ENCODE data around the gene RYR3.
A peak's percentile ranks its signal among the peaks of the same experiment; 100 is the strongest.

The RYR3 gene

GRCh38 chr15:33298631-33299030 is 12.1 kb upstream of the RYR3 start:
- Histone ChIP-seq H3K4me1 (ENCODE audit: insufficient read depth, low read length) (no peaks in the 10 kb centered on the region), H3K4me3 (ENCODE audit: low read length) (no peak overlapping the region), H3K27me3 (ENCODE audit: insufficient read depth, low read length) (no peaks in the 10 kb centered on the region), H3K9me3 (ENCODE audit: low read length) (no peaks in the 10 kb centered on the region), H2AFZ (ENCODE audit: low read depth, low read length) (no peak overlapping the region), H3K36me3 (ENCODE audit: insufficient read depth, low read length) (no peaks in the 10 kb centered on the region)

- no peaks in the 10 kb centered on the region for H3K9me3 ChIP-seq (ENCODE audit: low read length)
- no peak overlapping the region for H2AFZ ChIP-seq (ENCODE audit: low read depth, low read length)
- H3K4me1 ChIP-seq (ENCODE audit: insufficient read depth, low read length): no peaks in the 10 kb centered on the region
- no peaks in the 10 kb centered on the region for H3K36me3 ChIP-seq (ENCODE audit: insufficient read depth, low read length)
- H3K27me3 ChIP-seq (ENCODE audit: insufficient read depth, low read length): peaks cover 4% of the 10 kb centered on the region
- H3K4me3 ChIP-seq (ENCODE audit: low read length): no peak overlapping the region
Observed at GRCh38 chr15:33304924-33305323, 5.8 kb upstream of the RYR3 start.

GRCh38 chr15:33309602-33310276 is 1.0 kb upstream of the RYR3 start:
- H3K36me3 ChIP-seq (ENCODE audit: insufficient read depth, low read length): no peaks in the 10 kb centered on the region
- peaks cover 42% of the 10 kb centered on the region for H3K27me3 ChIP-seq (ENCODE audit: insufficient read depth, low read length)
- H2AFZ ChIP-seq (ENCODE audit: low read depth, low read length): no peak overlapping the region
- no peak overlapping the region for H3K4me3 ChIP-seq (ENCODE audit: low read length)
- no peaks in the 10 kb centered on the region for H3K4me1 ChIP-seq (ENCODE audit: insufficient read depth, low read length)
- no peaks in the 10 kb centered on the region for H3K9me3 ChIP-seq (ENCODE audit: low read length)

- Histone ChIP-seq H2AFZ (ENCODE audit: low read depth, low read length) (peak overlapping the region; percentile 18), H3K36me3 (ENCODE audit: insufficient read depth, low read length) (no peaks in the 10 kb centered on the region), H3K9me3 (ENCODE audit: low read length) (no peaks in the 10 kb centered on the region), H3K4me3 (ENCODE audit: low read length) (peak overlapping the region; percentile 38), H3K4me1 (ENCODE audit: insufficient read depth, low read length) (no peaks in the 10 kb centered on the region), H3K27me3 (ENCODE audit: insufficient read depth, low read length) (peaks cover 42% of the 10 kb centered on the region)
Observed at GRCh38 chr15:33311312-33311971, 675 bp downstream of the RYR3 start.

DNA sequence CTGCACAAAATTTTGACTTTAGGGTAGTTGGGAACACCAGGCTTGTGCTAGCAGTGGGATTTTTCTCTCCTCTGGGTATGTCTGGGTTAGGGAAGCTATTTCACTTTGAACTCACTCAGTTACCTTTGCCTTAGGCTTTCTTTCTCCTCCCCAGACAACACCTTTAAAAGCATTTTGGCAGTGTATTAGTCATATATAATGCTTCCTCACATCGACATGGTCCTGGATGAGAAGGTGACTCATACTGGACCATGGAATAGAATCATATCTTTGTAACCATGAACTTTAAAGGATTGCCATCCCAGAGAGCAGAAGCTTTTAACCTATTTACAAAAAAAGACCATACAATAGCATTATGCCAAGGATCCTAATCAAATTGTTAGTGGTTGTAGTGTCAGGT is 2.7 kb downstream of the RYR3 start:
- Histone ChIP-seq H3K27me3 (ENCODE audit: insufficient read depth, low read length) (peaks cover 42% of the 10 kb centered on the region), H3K4me1 (ENCODE audit: insufficient read depth, low read length) (no peaks in the 10 kb centered on the region), H2AFZ (ENCODE audit: low read depth, low read length) (no peak overlapping the region), H3K36me3 (ENCODE audit: insufficient read depth, low read length) (no peaks in the 10 kb centered on the region), H3K4me3 (ENCODE audit: low read length) (no peak overlapping the region), H3K9me3 (ENCODE audit: low read length) (no peaks in the 10 kb centered on the region)

DNA sequence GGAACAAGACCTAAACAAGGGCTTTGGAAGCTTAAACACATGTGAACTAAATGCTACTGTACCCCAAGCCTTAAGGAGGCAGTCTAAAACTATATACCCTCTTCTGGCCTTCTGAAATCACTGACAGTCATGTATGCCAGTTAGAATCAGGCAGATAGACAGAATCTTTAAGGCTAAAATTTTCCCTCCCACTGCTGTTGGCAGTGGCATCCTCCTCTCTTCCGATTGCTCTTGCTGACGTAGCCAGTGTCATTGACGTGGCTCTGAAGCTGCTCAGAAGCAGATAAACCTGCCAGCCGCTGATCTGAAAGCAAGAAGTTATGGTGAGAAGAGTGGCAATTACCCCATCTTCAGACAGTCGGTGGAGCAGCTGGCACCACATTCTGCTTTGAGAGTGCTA is 3.3 kb downstream of the RYR3 start:
- H3K36me3 ChIP-seq (ENCODE audit: insufficient read depth, low read length): no peaks in the 10 kb centered on the region
- H3K9me3 ChIP-seq (ENCODE audit: low read length): no peaks in the 10 kb centered on the region
- H2AFZ ChIP-seq (ENCODE audit: low read depth, low read length): no peak overlapping the region
- peaks cover 42% of the 10 kb centered on the region for H3K27me3 ChIP-seq (ENCODE audit: insufficient read depth, low read length)
- no peak overlapping the region for H3K4me3 ChIP-seq (ENCODE audit: low read length)
- H3K4me1 ChIP-seq (ENCODE audit: insufficient read depth, low read length): no peaks in the 10 kb centered on the region

GRCh38 chr15:33315044-33315443 is 4.3 kb downstream of the RYR3 start:
- H3K27me3 ChIP-seq (ENCODE audit: insufficient read depth, low read length): peaks cover 37% of the 10 kb centered on the region
- H3K9me3 ChIP-seq (ENCODE audit: low read length): no peaks in the 10 kb centered on the region
- no peak overlapping the region for H3K4me3 ChIP-seq (ENCODE audit: low read length)
- no peaks in the 10 kb centered on the region for H3K36me3 ChIP-seq (ENCODE audit: insufficient read depth, low read length)
- H3K4me1 ChIP-seq (ENCODE audit: insufficient read depth, low read length): no peaks in the 10 kb centered on the region
- no peak overlapping the region for H2AFZ ChIP-seq (ENCODE audit: low read depth, low read length)

GRCh38 chr15:33317896-33318295 is 7.1 kb downstream of the RYR3 start:
- no peaks in the 10 kb centered on the region for H3K4me1 ChIP-seq (ENCODE audit: insufficient read depth, low read length)
- no peaks in the 10 kb centered on the region for H3K36me3 ChIP-seq (ENCODE audit: insufficient read depth, low read length)
- H2AFZ ChIP-seq (ENCODE audit: low read depth, low read length): no peak overlapping the region
- no peaks in the 10 kb centered on the region for H3K9me3 ChIP-seq (ENCODE audit: low read length)
- H3K27me3 ChIP-seq (ENCODE audit: insufficient read depth, low read length): peaks cover 8% of the 10 kb centered on the region
- no peak overlapping the region for H3K4me3 ChIP-seq (ENCODE audit: low read length)

- Histone ChIP-seq H3K4me1 (ENCODE audit: insufficient read depth, low read length) (no peaks in the 10 kb centered on the region), H3K9me3 (ENCODE audit: low read length) (no peaks in the 10 kb centered on the region), H3K36me3 (ENCODE audit: insufficient read depth, low read length) (no peaks in the 10 kb centered on the region), H3K4me3 (ENCODE audit: low read length) (no peak overlapping the region), H2AFZ (ENCODE audit: low read depth, low read length) (no peak overlapping the region), H3K27me3 (ENCODE audit: insufficient read depth, low read length) (no peaks in the 10 kb centered on the region)
Observed at GRCh38 chr15:33320017-33320416, 9.2 kb downstream of the RYR3 start.

GRCh38 chr15:33322091-33322490 is 11.3 kb downstream of the RYR3 start:
- H3K27me3 ChIP-seq (ENCODE audit: insufficient read depth, low read length): no peaks in the 10 kb centered on the region
- H3K36me3 ChIP-seq (ENCODE audit: insufficient read depth, low read length): no peaks in the 10 kb centered on the region
- H3K4me3 ChIP-seq (ENCODE audit: low read length): no peak overlapping the region
- no peak overlapping the region for H2AFZ ChIP-seq (ENCODE audit: low read depth, low read length)
- no peaks in the 10 kb centered on the region for H3K9me3 ChIP-seq (ENCODE audit: low read length)
- no peaks in the 10 kb centered on the region for H3K4me1 ChIP-seq (ENCODE audit: insufficient read depth, low read length)

GRCh38 chr15:33324609-33325008 is 13.8 kb downstream of the RYR3 start:
- Histone ChIP-seq H3K9me3 (ENCODE audit: low read length) (no peaks in the 10 kb centered on the region), H3K27me3 (ENCODE audit: insufficient read depth, low read length) (no peaks in the 10 kb centered on the region), H3K36me3 (ENCODE audit: insufficient read depth, low read length) (no peaks in the 10 kb centered on the region), H2AFZ (ENCODE audit: low read depth, low read length) (no peak overlapping the region), H3K4me1 (ENCODE audit: insufficient read depth, low read length) (no peaks in the 10 kb centered on the region), H3K4me3 (ENCODE audit: low read length) (no peak overlapping the region)

DNA sequence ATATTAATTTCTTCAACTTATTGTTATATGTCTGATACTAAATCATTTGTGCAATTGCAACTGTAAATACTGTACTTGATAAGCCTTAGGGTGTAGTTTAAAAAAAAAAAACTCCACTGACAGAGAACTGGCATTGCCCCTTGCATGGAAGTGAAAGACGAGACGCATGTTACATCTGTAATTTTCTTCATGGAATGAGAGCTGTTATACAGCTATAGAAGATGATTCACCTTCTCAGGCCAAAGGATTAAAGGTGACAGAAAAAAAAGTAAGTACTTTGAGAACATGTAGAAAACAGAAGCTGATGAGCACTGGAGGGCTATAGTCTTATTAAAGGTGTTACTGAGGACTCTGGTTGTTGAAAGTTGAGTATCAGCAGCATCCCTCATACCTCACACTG is 16.1 kb downstream of the RYR3 start:
- Histone ChIP-seq H3K4me3 (ENCODE audit: low read length) (no peak overlapping the region), H3K9me3 (ENCODE audit: low read length) (no peaks in the 10 kb centered on the region), H2AFZ (ENCODE audit: low read depth, low read length) (no peak overlapping the region), H3K27me3 (ENCODE audit: insufficient read depth, low read length) (no peaks in the 10 kb centered on the region), H3K4me1 (ENCODE audit: insufficient read depth, low read length) (no peaks in the 10 kb centered on the region), H3K36me3 (ENCODE audit: insufficient read depth, low read length) (no peaks in the 10 kb centered on the region)

- Histone ChIP-seq H3K9me3 (ENCODE audit: low read length) (no peaks in the 10 kb centered on the region), H3K4me3 (ENCODE audit: low read length) (no peak overlapping the region), H3K27me3 (ENCODE audit: insufficient read depth, low read length) (no peaks in the 10 kb centered on the region), H2AFZ (ENCODE audit: low read depth, low read length) (no peak overlapping the region), H3K4me1 (ENCODE audit: insufficient read depth, low read length) (no peaks in the 10 kb centered on the region), H3K36me3 (ENCODE audit: insufficient read depth, low read length) (no peaks in the 10 kb centered on the region)
Observed at GRCh38 chr15:33328106-33328505, 17.3 kb downstream of the RYR3 start.

GRCh38 chr15:33329457-33329856 is 18.7 kb downstream of the RYR3 start:
- Histone ChIP-seq H3K4me1 (ENCODE audit: insufficient read depth, low read length) (no peaks in the 10 kb centered on the region), H3K36me3 (ENCODE audit: insufficient read depth, low read length) (no peaks in the 10 kb centered on the region), H3K27me3 (ENCODE audit: insufficient read depth, low read length) (no peaks in the 10 kb centered on the region), H2AFZ (ENCODE audit: low read depth, low read length) (no peak overlapping the region), H3K9me3 (ENCODE audit: low read length) (no peaks in the 10 kb centered on the region), H3K4me3 (ENCODE audit: low read length) (no peak overlapping the region)

Data from neuron (in vitro differentiated cells).